Fibroblast of villous mesenchyme (primary cell): ENCODE results near the gene R3HDM2. TPM values are rescaled to one million over a fixed set of nuclear protein-coding genes. Genes with fewer than 3 reads are reported as not detected.
A peak's percentile ranks its signal among the peaks of the same experiment; 100 is the strongest.

Source experiments
- DNase-seq: peaks from one replicate; pipeline ENCODE4 v3.0.0-alpha.2; 2010; ENCODE audit warnings: low read depth
- H3K4me3 ChIP-seq: 2 replicates; pipeline ENCODE4 v1.5.1; 2011; ENCODE audit warnings: low read depth, mild to moderate bottlenecking, low read length
- CTCF ChIP-seq: IDR thresholded peaks from 2 replicates; pipeline ENCODE4 v1.5.1; 2012; ENCODE audit warnings: low read depth, mild to moderate bottlenecking, low read length; ENCODE audit not compliant: insufficient read depth
- total RNA-seq: library from RNA; depleted of rRNA; stranded (reverse); fragments of >200 nt; gene quantifications from 2 replicates; pipeline ENCODE4 v1.2.3, GENCODE V29; 2012

The R3HDM2 gene
- total RNA-seq, 1 donor, result 19.0 TPM

GRCh38 chr12:57227315-57228115 is 203.3 kb downstream of the R3HDM2 start:
- no peak for TF ChIP-seq CTCF
- H3K4me3 ChIP-seq, result peak overlapping the region; percentile 12
- no peak for DNase-seq

GRCh38 chr12:57226588-57227314 is 204.1 kb downstream of the R3HDM2 start:
- H3K4me3 ChIP-seq, result peak overlapping the region; percentile 12

GRCh38 chr12:57225680-57226210 is 205.1 kb downstream of the R3HDM2 start:
- DNase-seq, result no peak
- no peak for TF ChIP-seq CTCF
- H3K4me3 ChIP-seq, result no peak overlapping the region

More at GRCh38 chr12:57226588-57227314, 204.1 kb downstream of the R3HDM2 start:
- TF ChIP-seq CTCF, result no peak
- no peak for DNase-seq

- no peak overlapping the region for H3K4me3 ChIP-seq
- TF ChIP-seq CTCF, result peak; percentile 34
- DNase-seq, result no peak
These were observed 205.7 kb downstream of the R3HDM2 start for GRCh38 chr12:57224973-57225679.

DNA sequence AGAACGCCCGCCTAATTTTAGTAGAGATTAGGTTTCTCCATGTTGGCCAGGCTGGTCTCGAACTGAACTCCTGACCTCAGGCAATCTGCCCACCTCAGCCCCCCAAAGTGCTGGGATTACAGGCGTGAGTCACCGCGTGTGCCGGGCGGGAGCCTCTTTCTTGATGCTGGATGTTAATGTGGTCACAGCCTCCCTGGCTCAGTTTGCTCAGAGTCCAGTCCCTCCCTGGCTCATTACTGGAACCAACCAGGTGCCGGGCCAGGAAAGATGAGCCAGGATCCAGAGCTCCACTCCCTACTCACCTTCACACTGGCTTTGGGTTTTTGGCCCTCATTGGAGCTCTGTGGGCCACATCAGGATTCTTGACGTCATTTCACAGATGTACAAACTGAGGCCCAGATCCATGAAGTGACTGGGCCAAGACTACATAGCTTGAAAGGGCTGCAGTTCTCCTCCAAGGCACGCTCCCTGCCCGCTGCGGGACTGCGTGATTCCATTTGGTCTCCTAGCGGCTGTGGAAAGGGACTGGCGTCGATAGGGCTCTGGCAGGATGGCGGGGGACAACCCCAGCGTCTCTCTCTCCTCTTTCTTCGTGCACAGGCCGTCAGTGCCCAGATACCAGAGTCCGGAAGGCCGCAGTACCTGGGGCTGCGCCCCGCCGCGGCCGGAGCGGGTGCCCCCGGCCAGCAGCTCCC is 206.4 kb downstream of the R3HDM2 start:
- TF ChIP-seq CTCF, result no peak
- no peak for DNase-seq
- H3K4me3 ChIP-seq, result no peak overlapping the region
